H54 (cell line): ENCODE data around the gene ARMC7.
"Not testable (repeated sequence)": the region's sequence is repeated elsewhere in the genome, so short reads cannot be mapped to it uniquely, and the experiment has no call there.

Experiments used
- DNase-seq: peaks from one replicate; pipeline ENCODE4 v3.0.0; 2011; ENCODE audit warnings: low spot score, mixed read lengths; ENCODE audit not compliant: insufficient read length
- FAIRE-seq: peaks from 3 replicates; lab custom pipeline; 2011; peaks lifted over from hg19 to GRCh38; lab: Jason Lieb, UNC
- POLR2A ChIP-seq: IDR thresholded peaks from 2 replicates; pipeline ENCODE4 v1.6.1; 2011; ENCODE audit warnings: low read depth, mild to moderate bottlenecking, low read length

The ARMC7 gene

DNA sequence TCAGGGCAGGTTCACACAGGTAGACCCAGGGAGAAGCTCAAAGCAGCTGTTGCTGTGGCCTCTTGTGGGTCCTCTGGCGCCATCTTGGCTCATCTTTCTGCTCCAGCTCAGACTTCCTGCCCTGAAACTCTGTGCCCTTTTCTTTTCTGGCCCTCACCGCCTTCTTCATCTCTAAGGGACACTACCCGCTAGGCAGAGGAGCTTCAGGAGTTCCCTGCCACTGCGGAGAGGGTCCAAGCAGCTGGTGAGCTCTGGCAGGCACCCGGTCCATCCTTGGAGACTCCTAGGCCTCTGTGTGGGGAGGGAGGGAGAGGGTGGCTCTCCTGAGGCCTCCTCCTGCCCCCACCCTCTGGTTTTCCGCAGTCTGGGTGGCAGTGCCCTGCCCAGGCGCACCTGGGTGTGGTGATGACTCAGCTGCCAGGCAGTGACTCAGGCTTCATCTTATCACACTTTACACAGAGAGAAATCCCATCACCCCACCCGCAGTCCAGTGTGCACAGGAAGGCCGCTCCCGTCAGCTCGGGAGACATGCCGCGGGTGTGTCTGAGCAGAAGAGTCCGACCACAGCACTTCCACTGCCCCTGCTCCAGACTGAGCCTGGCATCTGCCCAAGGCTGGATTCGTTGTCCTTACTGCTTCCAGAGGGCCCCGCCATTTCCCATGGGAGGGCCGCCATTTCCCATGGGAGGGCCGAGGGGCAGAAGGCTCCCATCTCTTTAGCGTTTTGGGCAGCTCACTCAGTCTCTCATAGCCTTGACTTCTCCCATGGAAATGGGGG lies 14.5 kb downstream of the ARMC7 start:
- peak; percentile 98 for DNase-seq
- FAIRE-seq, result peak; percentile 76
- peak; percentile 52 for TF ChIP-seq POLR2A

DNA sequence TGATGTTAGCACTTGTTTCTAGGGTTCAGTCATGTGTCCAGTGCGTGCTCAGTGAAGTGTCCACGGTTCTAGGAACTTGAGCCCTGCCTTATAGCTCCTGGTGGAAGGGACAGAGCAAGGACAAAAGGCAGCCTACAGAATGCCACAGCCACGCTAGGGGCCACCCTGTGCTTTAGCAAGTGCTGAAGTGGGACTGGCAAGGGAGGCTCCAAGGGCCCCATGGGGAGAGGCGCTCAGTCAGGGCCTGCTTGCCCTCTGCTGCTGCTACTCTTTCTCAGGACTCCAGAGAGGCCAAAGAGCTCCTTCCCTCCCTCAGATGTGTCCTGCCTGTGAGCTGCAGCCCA lies 15.0 kb downstream of the ARMC7 start:
- DNase-seq (no peak), FAIRE-seq (no peak)
- no peak for TF ChIP-seq POLR2A

DNA sequence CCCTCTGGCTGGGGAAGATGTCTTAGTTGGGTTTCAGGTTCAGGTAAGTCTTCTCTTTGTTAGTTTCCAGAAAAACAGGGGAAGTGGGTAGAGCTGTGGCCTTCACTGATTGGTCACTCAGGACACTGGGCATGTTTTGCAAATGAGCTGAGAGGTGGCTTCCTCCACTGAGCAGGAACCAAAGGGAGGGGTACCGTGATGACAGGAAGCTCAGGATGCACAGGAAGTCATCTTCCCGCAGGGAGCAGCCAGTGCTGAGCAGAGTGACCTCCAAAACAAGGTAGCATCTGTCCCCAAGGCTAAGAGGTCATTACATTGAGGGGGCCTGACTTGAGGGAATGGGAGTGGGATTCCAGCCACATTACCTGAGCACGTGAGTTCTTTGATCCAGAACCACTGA lies 16.2 kb downstream of the ARMC7 start:
- TF ChIP-seq POLR2A, result no peak
- FAIRE-seq, result no peak
- DNase-seq, result no peak

DNA sequence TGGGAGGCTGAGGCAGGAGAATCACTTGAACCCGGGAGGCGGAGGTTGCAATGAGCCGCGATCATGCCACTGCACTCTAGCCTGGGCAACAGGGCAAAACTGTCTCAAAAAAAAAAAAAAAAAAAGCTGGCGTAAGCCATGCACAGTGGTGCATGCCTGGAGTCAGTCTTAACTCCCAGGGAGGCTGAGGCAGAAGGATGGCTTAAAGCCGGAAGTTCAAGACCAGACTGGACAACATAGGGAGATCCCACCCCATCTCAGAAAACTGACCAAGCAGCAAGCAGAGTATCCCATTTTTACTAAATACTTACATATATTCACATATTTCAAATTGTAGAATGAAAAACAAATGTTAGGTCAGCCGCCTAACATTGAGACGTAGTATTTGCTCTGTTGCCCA lies 17.2 kb downstream of the ARMC7 start:
- no peak for TF ChIP-seq POLR2A
- FAIRE-seq (no peak), DNase-seq (no peak)

DNA sequence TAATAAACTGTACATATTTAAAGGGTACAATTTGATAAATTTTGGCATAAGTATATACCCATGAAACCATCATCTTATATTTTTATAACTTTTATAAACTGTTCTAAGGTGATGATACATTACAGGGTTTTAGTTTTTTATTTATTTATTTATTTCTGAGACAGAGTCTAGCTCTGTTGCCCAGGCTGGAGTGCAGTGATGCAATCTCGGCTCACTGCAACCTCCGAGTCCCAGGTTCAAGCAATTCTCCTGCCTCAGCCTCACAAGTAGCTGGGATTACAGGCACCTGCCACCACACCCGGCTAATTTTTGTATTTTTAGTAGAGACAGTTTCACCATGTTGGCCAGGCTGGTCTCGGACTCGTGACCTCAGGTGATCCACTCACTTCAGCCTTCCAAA lies 18.2 kb downstream of the ARMC7 start:
- not testable (repeated sequence) for FAIRE-seq, DNase-seq

DNA sequence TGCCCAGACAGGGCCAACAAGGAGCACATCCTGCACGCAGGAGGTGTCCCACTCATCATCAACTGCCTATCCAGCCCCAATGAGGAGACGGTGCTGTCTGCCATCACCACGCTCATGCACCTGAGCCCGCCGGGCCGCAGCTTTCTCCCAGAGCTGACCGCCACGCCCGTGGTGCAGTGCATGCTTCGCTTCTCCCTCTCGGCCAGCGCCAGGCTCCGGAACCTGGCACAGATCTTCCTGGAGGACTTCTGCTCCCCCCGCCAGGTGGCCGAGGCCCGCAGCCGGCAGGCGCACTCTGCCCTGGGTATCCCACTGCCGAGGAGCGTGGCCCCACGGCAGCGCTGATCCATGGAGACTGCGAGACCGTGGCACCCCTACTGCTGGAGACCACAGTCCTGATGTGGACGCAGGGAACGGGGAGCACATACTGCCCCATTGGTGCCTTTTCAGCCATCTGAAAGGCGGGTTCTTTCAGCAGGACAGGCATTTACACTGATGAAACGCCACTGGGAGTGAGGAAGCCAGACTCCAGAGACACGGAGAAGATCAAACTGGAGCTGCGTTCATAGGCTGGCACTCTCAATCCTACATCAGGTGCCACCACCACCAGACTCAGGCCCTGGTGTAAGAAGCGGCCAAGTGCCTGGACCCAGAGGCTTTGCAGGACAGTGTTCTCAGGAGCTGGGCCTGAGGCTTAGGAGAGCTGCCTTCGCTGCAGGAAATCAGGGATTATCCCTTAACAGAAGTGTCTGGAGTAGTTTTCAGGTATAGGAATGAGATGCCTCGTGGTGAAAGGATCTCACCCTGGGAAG lies 19.1 kb downstream of the ARMC7 start:
- TF ChIP-seq POLR2A, result no peak
- FAIRE-seq (no peak), DNase-seq (no peak)

DNA sequence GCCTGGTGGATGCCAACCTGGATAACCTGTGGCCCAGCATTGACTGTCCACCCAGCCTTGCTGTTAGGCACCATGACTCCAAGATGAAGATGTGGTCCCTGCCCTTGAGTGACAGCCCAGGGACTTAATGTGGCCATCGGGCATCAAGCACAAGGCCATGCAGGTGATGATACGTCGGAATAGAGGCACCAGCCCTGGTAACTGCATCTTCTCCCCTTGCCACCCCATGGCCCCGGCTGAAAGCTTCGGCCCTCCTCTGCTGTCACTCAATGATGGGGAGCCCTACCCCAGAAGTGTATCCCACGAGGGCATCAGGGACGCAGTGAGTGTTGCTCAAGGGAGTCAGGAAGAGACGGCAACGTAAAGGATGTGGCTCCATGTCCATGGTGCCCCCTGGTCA lies 19.8 kb downstream of the ARMC7 start:
- no peak for TF ChIP-seq POLR2A
- FAIRE-seq, result no peak
- no peak for DNase-seq

DNA sequence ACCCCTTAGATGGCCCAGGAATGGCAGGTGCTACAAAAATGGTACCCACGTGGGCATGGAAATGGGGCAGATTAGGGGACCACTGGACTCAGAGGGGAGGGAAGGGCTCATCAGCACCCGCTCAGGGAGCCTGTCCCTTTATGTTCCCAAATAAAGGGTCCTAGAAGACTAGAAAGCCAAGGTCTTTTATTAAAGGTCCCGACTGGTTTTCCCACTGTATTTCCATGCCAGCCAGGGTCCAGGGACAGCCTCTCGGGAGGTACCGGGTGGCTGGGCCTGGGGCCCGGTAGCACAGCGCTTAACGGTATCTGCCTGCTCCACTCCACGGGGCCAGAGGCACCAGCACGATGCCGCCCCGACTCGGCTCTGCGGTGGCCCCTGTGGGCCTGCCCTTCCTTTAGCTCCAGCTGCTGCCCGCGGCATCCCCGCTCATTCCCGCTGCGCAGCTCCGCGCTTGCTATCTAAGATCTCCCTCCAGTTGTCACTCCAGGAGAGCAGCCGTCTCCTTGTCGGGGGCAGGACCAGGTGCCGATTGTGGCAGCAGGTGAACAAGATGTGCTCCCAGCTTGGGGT lies 20.4 kb downstream of the ARMC7 start:
- TF ChIP-seq POLR2A, result no peak
- DNase-seq (no peak), FAIRE-seq (no peak)

DNA sequence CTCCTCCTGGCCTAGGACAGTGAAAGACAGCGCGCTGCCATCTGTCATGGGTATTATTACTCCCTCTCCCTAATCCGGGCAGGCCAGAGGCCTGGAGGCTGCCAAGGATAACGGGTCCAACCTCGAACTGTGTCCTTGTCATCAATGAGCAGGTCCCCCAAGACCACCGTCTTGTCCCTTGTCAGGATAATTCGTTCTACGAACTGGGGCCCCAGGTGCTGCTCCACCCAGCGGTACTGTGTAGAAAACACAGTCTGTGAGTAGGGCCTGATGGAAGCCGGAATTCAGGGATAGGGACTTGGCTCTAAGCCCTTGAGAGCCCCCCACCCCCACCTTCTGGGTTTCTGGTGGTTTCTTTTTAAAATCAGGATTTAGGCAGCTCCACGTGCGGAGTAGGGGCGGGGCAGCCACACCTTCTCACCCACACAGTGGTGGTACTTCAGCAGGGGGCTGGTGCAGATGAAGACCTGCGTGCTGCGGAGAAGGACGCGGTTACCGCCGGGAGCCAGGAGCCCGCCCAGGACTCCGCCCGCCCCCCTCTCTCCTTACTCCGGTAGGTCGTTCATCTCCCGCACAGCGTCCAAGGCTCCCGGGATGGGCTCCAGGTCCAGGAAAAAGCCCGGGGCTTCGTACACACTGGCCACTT lies 21.0 kb downstream of the ARMC7 start:
- no peak for DNase-seq
- no peak for FAIRE-seq

DNA sequence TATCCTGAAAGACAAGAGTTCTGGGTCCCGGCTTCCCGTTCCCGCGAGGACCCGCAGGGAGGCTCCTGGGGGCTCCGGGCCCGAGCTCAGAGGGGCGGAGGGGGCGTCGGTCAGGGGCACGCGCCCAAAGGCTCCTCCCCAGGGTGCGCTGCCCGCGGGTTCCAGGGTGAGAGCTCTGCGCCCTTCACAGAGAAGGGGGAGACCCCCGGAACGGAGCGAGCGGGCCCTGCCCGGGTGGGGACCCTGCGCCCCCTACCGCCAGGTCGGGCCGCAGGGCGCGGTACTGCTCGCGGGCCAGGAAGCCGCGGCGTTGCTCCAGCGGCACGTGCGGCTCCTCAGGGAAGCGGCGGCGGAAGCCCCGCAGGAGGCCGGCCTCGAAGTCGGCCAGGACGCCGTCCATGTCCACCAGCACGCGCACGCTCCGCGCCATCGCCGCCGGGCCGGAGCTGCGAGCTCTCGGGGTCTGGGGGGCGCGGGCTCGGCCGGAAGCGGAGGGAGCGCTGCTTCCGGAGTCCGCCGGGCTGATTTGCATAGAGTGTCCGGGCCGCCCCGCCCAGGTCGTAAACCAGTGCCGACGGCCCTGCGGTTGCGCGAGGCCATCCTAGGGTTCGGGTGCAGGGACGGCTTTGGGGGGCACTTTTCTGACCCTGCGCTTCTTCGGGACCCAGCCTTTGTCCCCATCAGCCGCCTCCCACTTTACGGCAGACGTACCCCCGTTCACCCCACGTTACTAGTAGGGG lies 21.7 kb downstream of the ARMC7 start, which contains the start of gene NT5C:
TSS of gene NT5C (minus strand) at position 465 of the 740 bp plus-strand sequence. CDS start at position 430, 35 bp downstream.
- FAIRE-seq (no peak), DNase-seq (peak; percentile 87)
- TF ChIP-seq POLR2A, result peak; percentile 60

More for the DNA sequence above, 21.0 kb downstream of the ARMC7 start:
- 0 out of 2 replicates have a peak, but pooled peaks have one; percentile 20 for TF ChIP-seq POLR2A

DNA sequence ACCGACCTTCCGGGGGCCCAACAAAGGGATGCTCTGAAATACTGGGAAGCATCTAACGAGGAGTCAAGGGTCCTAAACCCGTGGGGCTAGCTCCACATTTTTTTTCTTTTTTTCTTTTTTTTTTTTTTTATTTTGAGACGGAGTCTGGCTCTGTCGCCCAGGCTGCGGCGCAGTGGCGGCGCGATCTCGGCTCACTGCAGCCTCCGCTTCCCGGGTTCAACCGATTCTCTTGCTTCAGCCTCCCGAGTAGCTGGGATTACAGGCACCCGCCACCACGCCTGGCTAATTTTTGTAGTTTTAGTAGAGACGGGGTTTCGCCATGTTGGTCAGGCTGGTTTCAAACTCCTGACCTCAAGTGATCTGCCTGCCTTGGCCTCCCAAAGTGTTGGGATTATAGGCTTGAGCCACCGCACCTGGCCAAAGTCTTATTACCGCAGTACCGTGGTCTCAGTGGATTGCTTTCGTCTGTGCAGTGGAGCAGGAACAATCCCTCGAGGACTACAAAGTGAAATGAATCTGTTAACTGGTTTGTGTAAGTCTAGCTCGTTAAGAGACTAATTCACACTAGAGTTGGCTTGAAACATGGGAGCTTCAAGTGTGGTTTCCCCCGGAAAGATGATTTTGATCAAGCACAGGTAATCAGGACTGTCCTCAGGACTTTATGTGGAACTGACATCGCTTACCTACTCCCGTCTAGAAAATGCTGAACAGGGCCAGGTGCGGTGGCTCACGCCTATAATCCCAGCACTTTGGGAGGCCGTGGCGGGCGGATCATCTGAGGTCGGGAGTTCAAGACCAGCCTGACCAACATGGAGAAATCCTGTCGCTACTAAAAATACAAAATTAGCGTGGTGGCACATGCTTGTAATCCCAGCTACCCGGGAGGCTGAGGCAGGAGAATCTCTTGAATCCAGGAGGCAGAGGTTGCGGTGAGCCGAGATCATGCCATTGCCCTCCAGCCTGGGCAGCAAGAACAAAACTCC lies 22.5 kb downstream of the ARMC7 start:
- not testable (repeated sequence) for FAIRE-seq

DNA sequence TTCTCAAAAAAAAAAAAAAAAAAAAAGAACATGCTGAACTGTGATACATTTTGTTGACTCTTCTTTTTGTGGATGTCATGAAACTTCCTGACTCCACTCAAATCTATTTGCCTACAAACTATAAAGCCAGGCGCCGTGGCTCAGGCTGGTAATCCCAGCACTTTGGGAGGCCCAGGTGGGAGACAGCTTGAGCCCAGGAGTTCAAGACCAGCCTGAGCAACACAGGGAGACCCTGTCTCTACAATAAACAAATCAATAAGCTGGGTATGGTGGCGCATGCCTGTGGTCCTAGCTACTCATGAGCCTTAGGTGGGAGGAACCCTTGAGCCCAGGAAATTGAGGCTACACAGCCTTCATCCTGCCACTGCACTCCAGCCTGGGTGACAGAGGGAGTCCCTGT lies 23.2 kb downstream of the ARMC7 start:
- no peak for FAIRE-seq
- no peak for TF ChIP-seq POLR2A
- DNase-seq, result no peak

More for the DNA sequence above, 22.5 kb downstream of the ARMC7 start:
- not testable (repeated sequence) for DNase-seq

DNA sequence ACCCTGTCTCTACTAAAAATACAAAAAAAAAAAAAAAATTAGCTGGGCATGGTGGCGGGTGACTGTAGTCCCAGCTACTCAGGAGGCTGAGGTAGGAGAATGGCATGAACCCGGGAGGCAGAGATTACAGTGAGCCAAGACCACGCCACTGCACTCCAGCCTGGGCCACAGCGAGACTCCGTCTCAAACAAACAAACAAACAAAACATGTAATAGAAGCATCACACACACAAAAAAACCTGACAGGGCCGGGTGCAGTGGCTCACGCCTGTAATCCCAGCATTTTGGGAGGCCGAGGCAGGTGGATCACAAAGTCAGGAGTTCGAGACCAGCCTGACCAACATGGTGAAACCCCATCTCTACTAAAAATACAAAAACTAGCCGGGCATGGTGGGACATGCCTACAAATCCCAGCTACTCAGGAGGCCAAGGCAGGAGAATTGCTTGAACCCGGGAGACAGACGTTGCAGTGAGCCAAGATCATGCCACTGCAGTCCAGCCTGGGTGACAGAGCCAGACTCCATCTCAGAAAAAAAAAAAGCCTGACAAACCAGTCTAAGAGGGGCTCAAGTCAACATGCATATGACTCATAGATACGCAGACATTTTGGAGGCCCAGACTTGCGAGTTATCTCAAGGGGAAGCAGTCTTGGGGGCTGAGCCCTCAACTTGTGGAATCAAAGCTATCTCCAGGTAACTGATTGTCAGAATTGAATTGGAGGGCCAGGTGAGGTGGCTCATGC lies 24.0 kb downstream of the ARMC7 start:
- not testable (repeated sequence) for FAIRE-seq, DNase-seq
